Measurements from ENCODE around the gene IFT80. TPM values are rescaled to one million over a fixed set of nuclear protein-coding genes. Genes with fewer than 3 reads are reported as not detected.

IFT80 gene
- total and polyA plus RNA-seq, 9 of the 15 experiments (the other 6 are each of a cell fraction or from before 2014, with no cell fraction given): 6.7 to 21.1 (median 16.4) TPM

DNA sequence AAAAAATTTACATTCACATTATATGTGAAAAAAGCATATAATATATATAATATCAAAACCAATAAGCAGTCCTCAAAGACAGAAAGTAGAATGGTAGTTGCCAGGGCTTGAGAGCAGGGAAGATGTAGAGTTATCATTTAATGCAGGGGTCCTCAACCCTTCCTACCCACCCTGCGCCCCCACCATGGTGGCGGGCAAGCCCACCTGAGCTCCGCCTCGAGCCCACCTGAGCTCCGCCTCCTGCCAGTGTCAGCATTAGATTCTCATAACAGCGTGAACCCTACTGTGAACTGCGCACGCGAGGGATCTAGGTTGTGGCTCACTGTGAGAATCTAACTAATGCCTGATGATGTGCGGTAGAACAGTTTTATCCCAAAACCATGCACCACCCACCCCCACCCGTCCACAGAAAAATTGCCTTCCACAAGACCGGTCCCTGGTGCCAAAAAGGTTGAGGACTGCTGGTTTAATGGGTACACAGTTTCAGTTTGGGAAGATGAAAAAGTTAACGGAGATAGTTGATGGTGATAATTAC, 47.6 kb upstream of the IFT80 start:
- ATAC-seq (peak; percentile 4), FAIRE-seq (no peak), DNase-seq (ENCODE audit: extremely low read depth in 1 of 4, low spot score in 3 of 4) (peak in 1 of 4 experiments; percentile 50)
- Histone ChIP-seq H3K9ac (ENCODE audit: insufficient read depth in 1 of 2, low read depth in 2 of 2, low read length in 2 of 2) (peak overlapping the region; percentile 91 to 99), H3K4me3 (peak overlapping the region; percentile 67), H3K27ac (ENCODE audit: extremely low read depth, low read depth, low read length) (peak overlapping the region; percentile 98), H2AFZ (ENCODE audit: low read depth, low read length) (no peak overlapping the region; the same call in 1 of the 2 replicates), H3K9me3 (replicated peaks; ENCODE audit: control insufficient read depth, insufficient read depth, low read depth, low read length) (no peaks in the 10 kb centered on the region), H3K36me3 (ENCODE audit: control insufficient read depth, insufficient read depth, low read length) (peaks cover 47% of the 10 kb centered on the region), H3K4me1 (replicated peaks in 1 of 2; ENCODE audit: control insufficient read depth in 2 of 2, insufficient read depth in 2 of 2, low read length in 2 of 2) (peaks cover 20 to 27% of the 10 kb centered on the region in 2 experiments; a peak in 4 of 5 replicates), H3K27me3 (ENCODE audit: control insufficient read depth in 2 of 2, insufficient read depth in 2 of 2, low read length in 2 of 2) (no peaks in the 10 kb centered on the region), H3K9me1 (ENCODE audit: control insufficient read depth, insufficient read depth, low read length) (no peaks in the 10 kb centered on the region), H4K20me1 (replicated peaks; ENCODE audit: control insufficient read depth, insufficient read depth, low read length) (no peaks in the 10 kb centered on the region), H3K79me2 (ENCODE audit: control insufficient read depth, insufficient read depth, low read length) (peaks cover 90% of the 10 kb centered on the region), H3K4me2 (ENCODE audit: insufficient read depth, low read length) (peak overlapping the region; percentile 83)
- WGBS (ENCODE audit: insufficient coverage, low coverage, missing lambda C conversion rate): 25% methylated on average over 13 of the region's 13 CpGs
- intact Hi-C loops (cut with micrococcal nuclease) (loop anchor here (5.0 kb wide), 3 partner anchors 41 to 776 kb away; partner anchors contain the start of gene NMD3), in situ Hi-C loops (cut with MboI) (no loop called here)
- BruUV-seq (replicated peaks): no TSS peak
- POLR2A ChIA-PET: interaction anchor here (0.7 to 1.5 kb wide), 3 partner anchors 9 to 335 kb away, joined by 3 to 6 read pairs (median 3); no protein-coding TSS in a partner anchor
- CTCF ChIA-PET (ENCODE audit: low intra/inter-chr PET ratio): no interaction called here
- TF ChIP-seq, protein P1, sequence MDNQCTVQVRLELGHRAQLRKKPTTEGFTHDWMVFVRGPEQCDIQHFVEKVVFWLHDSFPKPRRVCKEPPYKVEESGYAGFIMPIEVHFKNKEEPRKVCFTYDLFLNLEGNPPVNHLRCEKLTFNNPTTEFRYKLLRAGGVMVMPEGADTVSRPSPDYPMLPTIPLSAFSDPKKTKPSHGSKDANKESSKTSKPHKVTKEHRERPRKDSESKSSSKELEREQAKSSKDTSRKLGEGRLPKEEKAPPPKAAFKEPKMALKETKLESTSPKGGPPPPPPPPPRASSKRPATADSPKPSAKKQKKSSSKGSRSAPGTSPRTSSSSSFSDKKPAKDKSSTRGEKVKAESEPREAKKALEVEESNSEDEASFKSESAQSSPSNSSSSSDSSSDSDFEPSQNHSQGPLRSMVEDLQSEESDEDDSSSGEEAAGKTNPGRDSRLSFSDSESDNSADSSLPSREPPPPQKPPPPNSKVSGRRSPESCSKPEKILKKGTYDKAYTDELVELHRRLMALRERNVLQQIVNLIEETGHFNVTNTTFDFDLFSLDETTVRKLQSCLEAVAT (IDR thresholded peaks at IDR 0.05): peak in 1 of 2 experiments; percentile 56; a peak in 1 of 4 replicates
- TF ChIP-seq POLR2G (IDR thresholded peaks at IDR 0.05; ENCODE audit: low read depth, low read length) (0 out of 2 replicates have a peak, but pooled peaks have one; percentile 26), ZNF311 (CRISPR knock-in tag; IDR thresholded peaks at IDR 0.05) (no peak), CHAMP1 (IDR thresholded peaks at IDR 0.05) (no peak), CREM (IDR thresholded peaks at IDR 0.05; ENCODE audit: low read depth) (no peak), PHF8 (IDR thresholded peaks at IDR 0.05; ENCODE audit: borderline replicate concordance, low read length) (no peak), CEBPB (tag; IDR thresholded peaks at IDR 0.05) (no peak), KLF10 (CRISPR knock-in tag; IDR thresholded peaks at IDR 0.05) (no peak)
- TF ChIP-seq, protein P2, sequence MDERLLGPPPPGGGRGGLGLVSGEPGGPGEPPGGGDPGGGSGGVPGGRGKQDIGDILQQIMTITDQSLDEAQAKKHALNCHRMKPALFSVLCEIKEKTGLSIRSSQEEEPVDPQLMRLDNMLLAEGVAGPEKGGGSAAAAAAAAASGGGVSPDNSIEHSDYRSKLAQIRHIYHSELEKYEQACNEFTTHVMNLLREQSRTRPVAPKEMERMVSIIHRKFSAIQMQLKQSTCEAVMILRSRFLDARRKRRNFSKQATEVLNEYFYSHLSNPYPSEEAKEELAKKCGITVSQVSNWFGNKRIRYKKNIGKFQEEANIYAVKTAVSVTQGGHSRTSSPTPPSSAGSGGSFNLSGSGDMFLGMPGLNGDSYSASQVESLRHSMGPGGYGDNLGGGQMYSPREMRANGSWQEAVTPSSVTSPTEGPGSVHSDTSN (CRISPR knock-in tag; IDR thresholded peaks at IDR 0.05; ENCODE audit: low read depth): no peak
- TF ChIP-seq, protein P2 (tag; conservative IDR thresholded peaks at IDR 0.05; ENCODE audit: low read depth): no peak
- TF ChIP-seq, protein P3, sequence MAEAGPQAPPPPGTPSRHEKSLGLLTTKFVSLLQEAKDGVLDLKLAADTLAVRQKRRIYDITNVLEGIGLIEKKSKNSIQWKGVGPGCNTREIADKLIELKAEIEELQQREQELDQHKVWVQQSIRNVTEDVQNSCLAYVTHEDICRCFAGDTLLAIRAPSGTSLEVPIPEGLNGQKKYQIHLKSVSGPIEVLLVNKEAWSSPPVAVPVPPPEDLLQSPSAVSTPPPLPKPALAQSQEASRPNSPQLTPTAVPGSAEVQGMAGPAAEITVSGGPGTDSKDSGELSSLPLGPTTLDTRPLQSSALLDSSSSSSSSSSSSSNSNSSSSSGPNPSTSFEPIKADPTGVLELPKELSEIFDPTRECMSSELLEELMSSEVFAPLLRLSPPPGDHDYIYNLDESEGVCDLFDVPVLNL (CRISPR knock-in tag; IDR thresholded peaks at IDR 0.05; ENCODE audit: low read depth): no peak
- TF ChIP-seq, protein P4, sequence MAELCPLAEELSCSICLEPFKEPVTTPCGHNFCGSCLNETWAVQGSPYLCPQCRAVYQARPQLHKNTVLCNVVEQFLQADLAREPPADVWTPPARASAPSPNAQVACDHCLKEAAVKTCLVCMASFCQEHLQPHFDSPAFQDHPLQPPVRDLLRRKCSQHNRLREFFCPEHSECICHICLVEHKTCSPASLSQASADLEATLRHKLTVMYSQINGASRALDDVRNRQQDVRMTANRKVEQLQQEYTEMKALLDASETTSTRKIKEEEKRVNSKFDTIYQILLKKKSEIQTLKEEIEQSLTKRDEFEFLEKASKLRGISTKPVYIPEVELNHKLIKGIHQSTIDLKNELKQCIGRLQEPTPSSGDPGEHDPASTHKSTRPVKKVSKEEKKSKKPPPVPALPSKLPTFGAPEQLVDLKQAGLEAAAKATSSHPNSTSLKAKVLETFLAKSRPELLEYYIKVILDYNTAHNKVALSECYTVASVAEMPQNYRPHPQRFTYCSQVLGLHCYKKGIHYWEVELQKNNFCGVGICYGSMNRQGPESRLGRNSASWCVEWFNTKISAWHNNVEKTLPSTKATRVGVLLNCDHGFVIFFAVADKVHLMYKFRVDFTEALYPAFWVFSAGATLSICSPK (IDR thresholded peaks at IDR 0.05; ENCODE audit: borderline replicate concordance): no peak

Measured in K562 (cell line).